GM18517 (cell line): ENCODE data around the gene GBX2.
"Not testable (repeated sequence)": the region's sequence is repeated elsewhere in the genome, so short reads cannot be mapped to it uniquely, and the experiment has no call there.

Experiments used
- ATAC-seq: cut with Tn5 transposase; IDR thresholded peaks from one replicate; pipeline ENCODE4 v1.9.1; 2021; ENCODE audit warnings: mild to moderate bottlenecking, moderate library complexity; ENCODE audit not compliant: unreplicated experiment

GBX2 gene

DNA sequence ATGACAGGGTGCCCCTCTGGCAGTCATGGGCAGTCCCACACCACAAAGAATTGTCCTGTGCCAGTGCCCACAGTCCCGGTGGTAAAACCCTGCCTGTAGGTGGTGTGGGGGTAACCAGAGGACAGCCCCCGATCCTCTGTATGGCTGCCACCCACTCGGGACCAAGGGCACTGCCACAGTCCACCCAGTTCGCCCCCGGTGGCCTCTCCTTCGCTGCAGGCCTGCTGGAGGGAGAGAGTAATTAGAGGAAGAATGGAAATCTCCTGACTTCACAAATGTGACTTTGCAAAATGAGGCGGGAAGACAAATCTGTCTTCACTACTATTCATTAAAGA is 11.4 kb downstream of the GBX2 start:
- no peak for ATAC-seq

DNA sequence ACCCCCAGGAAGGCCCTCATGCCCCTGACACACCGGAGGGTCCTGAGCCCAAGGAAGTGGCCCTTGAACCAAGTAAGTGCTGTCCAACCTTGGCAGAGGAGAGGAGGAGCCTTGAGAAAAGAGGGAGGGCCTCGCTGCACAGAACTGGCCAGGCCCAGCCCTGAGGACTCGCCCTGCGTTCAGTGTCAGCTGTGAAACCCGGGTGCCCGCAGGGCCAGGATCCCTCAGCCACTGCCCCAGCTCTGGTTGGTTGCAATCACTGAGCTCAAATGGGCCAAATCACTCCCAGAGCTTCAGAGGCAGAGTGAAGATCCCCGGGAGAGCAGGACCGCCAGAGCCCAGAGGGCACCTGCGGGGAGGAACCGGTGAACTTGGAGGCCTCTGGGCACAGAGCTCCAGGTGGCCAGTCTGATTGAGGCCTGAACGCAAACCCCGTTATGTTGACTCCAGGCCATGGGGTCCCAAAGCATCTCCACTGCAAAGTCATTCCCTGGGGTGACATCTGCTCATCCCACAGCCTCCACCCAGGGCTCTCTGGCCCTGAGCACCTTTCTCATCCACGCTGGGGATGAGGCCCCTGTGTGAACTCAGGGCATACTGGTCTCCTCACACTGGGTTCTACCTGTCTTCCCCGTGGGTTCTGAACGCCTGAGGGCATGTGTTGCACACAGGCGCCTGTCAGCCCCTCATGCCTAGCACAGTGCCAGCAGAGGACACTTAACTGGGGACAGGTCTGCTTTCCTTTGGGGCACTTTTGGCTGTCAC is 11.9 kb downstream of the GBX2 start:
- no peak for ATAC-seq

DNA sequence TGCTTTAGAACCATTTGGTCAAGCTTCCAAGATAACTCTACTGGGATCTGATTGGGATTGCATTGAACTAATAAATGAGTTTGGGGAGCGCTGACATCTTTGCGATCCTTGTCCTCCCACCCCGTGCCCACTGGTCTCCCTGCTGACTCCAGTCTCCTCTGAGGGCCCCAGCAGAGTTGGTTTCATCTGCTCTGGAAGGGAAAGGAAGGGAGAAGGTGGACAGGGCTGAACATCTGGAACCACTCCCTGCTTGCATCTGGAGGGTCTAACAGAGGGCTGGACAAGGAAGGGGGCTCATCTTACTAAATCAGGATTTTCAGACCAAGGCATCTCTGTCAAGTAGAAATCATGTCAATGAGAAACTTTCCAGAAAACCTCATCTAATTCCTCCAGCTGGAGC is 12.8 kb downstream of the GBX2 start:
- ATAC-seq, result no peak

- ATAC-seq, result no peak
Observed at GRCh38 chr2:236146436-236146835, 21.8 kb downstream of the GBX2 start.

DNA sequence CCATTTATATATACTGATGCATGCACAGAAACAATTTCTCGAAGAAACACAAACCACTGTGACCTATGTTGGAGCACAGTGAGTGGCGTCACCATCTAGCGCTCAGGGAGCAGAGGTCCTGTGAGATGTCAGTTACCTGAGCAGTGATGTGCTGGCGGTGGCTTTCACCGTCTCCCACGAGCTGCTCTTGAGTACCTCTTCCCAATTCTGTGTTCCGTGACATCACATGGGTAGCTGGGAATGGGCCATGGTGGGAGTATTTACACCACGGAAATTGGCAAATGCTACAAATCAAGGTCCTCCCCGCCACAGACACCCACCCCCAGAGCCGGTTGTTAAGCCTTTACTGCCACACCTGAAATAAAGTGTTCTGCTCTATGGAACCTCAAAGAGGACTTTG is 24.4 kb downstream of the GBX2 start:
- no peak for ATAC-seq

DNA sequence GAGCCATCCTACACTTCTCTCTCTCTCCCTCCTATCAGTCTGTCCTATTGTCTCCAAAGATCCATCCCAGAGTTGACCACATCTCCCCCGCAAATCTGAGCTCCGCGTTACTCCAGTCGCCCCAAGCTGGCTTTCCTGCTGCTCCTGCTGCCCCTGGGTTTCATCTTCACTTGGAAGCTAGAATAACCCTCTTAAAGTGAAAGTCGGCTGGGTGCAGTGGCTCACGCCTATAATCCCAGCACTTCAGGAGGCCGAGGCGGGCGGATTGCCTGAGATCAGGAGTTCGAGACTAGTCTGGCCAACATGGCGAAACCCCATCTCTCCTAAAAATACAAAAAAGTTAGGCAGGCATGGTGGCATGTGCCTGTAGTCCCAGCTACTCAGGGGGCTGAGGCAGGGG is 26.6 kb downstream of the GBX2 start:
- ATAC-seq, result not testable (repeated sequence)

DNA sequence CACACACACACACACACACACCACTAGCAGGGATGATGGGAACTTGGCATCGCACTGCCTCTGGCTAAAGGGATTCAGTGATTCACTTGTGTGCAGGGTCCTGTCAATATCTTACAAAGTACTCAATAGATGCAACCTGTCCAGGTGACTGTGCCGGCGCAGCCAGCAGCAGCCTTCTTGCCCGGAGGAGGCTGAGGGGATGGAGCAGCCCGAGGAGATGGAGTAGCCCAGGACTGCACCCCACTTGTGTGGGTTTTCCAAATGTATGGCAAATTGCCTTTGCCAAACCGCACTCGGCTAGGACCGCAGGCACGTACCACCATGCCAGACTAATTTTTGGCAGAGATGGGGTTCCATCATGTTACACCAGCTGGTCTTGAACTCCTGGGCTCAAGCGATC is 31.1 kb downstream of the GBX2 start:
- ATAC-seq, result no peak

DNA sequence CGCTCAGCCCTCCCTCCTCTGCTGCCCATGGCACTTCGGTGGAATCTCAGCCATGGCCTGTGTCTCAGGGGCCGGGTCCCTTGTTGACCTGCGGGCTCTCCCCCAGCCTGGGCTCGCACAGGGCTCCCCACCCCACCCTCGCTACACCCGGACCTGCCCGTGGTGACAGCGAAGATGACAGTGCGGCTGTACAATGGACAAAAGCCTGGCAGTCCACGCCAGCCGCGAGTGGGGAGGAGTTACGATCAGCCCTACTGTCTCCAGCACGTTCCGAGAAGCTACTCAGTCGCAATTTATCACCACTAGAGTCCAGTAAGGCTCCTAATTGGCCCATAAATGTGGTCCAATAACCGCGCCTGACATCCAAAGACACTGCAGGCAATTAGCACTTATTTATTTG is 31.6 kb downstream of the GBX2 start:
- no peak for ATAC-seq

GRCh38 chr2:236133410-236134012 is 34.7 kb downstream of the GBX2 start:
- ATAC-seq, result no peak

DNA sequence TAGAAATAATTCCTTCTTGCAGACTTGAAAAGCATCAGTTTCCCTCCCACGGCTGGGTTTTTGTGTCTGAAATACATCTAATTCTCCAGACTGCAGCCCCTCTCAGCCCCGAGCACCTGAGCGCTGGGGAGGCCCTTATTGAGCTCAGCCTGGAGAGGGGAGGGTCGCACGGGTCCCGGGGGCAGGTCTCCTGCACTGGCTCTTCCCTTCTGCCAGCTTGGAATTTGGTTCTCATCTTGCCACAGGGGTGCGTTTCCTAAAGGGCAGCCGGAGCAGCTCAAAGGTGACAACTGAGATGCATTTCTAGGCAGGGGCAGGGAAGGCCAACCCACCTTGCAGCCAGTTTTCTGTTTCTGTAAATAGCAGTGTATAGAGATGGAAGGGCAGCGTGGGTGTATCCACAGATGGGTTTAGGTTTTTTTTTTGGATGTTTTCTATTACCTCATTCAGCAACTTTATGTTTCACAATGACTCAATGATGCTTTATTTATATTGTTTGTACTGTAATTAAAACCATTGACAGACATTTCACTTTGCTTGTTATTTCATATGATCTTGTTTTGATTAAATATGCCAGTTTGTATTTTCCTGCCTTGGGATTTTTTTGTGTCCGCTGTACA is 37.0 kb downstream of the GBX2 start:
- no peak for ATAC-seq

- ATAC-seq, result no peak
Observed at GRCh38 chr2:236130349-236130998, 37.7 kb downstream of the GBX2 start.

DNA sequence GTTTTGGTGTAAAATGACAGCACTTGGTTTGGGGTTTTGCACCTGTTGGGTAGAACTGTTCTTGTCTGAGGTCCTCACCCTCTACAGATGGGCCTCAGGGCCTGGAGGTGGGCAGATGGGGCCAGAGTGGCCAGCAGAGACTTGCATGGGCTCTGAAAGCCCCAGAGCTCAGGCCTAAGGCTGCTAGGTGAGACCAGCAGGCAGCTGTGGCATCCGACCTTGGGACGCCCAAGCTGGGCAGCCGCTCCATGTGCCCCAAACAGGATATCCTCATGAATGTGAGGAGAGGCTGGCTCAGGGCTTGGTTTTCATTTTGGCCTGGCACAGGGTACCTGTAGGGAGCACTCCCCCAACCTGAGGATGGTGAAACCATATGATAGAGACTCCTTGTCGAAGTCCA is 38.3 kb downstream of the GBX2 start:
- no peak for ATAC-seq

GRCh38 chr2:236128321-236128720 is 39.9 kb downstream of the GBX2 start:
- no peak for ATAC-seq

DNA sequence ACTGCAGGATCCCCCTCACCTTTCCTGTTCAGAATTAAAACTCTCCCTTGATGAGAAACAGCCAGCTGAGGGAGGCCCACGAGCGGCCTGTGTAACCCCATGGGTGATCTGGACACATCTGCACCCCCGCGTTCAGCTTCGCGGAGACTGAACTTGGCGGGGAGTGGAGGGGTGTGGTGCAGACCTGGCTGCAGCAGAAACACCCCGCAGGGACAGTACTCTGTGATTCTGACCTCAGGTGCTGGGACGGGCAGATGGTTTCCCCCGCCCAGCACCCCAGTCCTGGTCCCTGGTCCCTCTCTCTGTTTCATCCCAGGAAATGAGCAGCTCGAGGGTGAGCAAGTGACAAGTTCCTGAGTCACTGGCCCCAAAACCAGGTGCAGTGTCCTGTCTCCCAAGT is 41.2 kb downstream of the GBX2 start:
- ATAC-seq, result no peak

- ATAC-seq, result no peak
Observed at GRCh38 chr2:236125541-236125940, 42.6 kb downstream of the GBX2 start.

DNA sequence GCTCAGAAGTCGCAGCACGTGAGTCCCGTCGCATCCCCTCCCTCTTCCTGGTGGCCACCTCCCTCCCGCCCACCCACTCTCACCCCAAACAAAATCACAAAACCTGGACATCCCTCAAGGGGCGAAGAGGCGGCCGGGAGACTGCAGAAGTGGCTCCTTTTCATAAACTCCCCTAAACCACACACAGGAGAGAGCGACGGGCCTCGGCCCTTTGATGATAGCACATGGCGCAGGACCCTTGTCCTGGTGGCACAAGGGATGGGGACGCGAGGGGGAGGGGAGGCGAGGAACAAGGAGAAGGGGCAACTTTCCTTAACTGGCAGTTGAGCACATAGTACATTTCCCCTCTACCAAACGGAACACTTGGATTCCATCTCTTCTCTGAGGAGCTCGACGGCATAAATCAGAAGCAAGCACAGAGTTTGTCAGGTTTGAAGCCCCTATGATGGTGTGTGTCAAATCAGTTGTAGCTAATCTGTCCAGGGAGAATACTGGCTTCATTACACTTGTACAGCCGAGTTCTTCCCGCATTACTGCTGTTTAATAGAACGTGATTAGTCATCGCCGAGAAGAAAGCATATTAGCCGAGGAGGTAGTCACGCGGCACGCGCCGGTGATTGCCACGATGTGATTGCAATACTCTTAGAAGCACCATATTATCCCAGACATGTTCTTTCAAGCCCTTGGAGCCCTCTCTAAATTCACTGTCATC is 43.8 kb downstream of the GBX2 start:
- no peak for ATAC-seq

GRCh38 chr2:236123716-236124115 is 44.5 kb downstream of the GBX2 start:
- no peak for ATAC-seq

DNA sequence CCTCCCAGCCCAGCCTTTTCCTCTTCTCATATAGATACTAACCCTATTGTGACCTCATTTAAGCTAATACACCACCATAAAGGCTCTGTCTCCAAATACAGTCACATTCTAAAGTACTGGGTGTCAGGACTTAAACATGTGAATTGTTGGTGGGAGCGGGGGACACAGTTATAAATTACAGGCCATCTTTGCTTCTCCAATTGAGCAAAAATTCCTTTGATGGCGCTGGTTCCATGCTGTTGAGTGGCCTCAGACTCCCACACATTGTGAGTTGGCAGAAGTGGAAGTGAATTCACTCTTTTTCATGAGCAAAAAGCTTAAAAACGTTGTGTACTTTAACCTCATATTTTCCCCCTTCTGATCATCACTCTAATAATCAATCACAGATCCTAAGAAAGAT is 46.0 kb downstream of the GBX2 start:
- ATAC-seq, result no peak

GRCh38 chr2:236121546-236121945 is 46.6 kb downstream of the GBX2 start:
- ATAC-seq, result no peak

DNA sequence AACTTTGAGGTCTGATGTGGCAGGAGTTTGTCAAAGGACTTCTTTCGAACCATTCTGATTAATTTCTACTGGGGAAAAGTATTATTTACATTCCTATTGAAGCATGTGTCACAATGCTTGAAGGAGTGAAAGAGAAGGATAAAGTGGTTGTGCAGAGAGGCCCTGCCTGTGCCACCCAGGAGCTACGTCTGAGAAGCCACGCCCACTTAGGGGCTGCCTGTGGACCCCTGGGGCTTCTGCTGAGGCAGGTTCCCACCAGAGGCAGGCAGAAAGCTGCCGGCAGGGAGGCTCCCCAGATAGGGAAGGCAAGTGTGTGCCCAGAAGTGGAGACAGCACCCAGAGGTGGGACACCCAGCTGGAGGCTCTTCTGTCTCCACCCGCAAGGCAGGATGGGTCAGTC is 47.4 kb downstream of the GBX2 start:
- no peak for ATAC-seq

DNA sequence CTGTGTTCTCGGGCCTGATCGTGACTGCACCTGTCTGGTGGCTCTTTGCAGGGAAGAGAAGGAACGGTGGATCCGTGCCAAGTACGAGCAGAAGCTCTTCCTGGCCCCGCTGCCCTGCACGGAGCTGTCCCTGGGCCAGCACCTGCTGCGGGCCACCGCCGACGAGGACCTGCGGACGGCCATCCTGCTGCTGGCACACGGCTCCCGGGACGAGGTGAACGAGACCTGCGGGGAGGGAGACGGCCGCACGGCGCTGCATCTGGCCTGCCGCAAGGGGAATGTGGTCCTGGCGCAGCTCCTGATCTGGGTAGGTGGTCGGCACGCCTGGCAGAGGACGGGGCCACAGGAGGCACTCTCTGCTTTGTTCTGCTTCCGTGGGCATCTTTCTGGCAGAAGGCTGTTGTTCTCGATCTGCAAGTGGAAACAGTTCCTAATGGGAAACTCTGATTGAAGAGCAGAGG is 48.0 kb downstream of the GBX2 start:
- ATAC-seq, result no peak
